ENCODE measurements around the gene NUDT3. TPM values are rescaled to one million over a fixed set of nuclear protein-coding genes. Genes with fewer than 3 reads are reported as not detected.

The NUDT3 gene
- total RNA-seq, 1 experiment from 2014 or later = 25.2 TPM

GRCh38 chr6:34319471-34319885 lies 73.0 kb downstream of the NUDT3 start:
- DNase-seq (ENCODE audit: low read depth, low spot score) (no peak), ATAC-seq (0 out of 2 replicates have a peak, but pooled peaks have one; percentile 9)
- H3K4me3 ChIP-seq (replicated peaks in 1 of 2; ENCODE audit: low read depth in 1 of 2, low read length in 2 of 2) = no peak overlapping the region
- H4K20me1 ChIP-seq (ENCODE audit: insufficient read depth) = peaks cover 4% of the 10 kb centered on the region; the same call in 1 of the 2 replicates
- H3K4me1 ChIP-seq (ENCODE audit: control insufficient read depth in 1 of 2, insufficient read depth in 2 of 2, low read length in 2 of 2) = peaks cover 7 to 11% of the 10 kb centered on the region in 2 experiments; a peak in 2 of 4 replicates
- no peak for TF ChIP-seq ATF3 (IDR thresholded peaks at IDR 0.05)
- no peak for TF ChIP-seq TCF7L2 (IDR thresholded peaks at IDR 0.05; ENCODE audit: borderline replicate concordance, extremely low read depth, insufficient read depth, insufficient read length)
- no peak for TF ChIP-seq EGR1 (IDR thresholded peaks at IDR 0.05; ENCODE audit: low read depth)
- TF ChIP-seq EZH2phosphoT487 (IDR thresholded peaks at IDR 0.05; ENCODE audit: borderline replicate concordance) = no peak
- TF ChIP-seq FOSL1 (IDR thresholded peaks at IDR 0.05; ENCODE audit: low read depth) = no peak
- no peak for TF ChIP-seq SRF (IDR thresholded peaks at IDR 0.05; ENCODE audit: low read depth)
- TF ChIP-seq ZFX (IDR thresholded peaks at IDR 0.05) = no peak
- TF ChIP-seq CBX3 (IDR thresholded peaks at IDR 0.05; ENCODE audit: low read depth) = no peak
- TF ChIP-seq ZBTB33 (IDR thresholded peaks at IDR 0.05; ENCODE audit: extremely low read depth, insufficient replicate concordance, low read length) = no peak
- TF ChIP-seq REST (IDR thresholded peaks at IDR 0.05; ENCODE audit: low read depth) = no peak
- TF ChIP-seq ELF1 (IDR thresholded peaks at IDR 0.05; ENCODE audit: borderline replicate concordance, low read depth) = no peak
- TF ChIP-seq YY1 (IDR thresholded peaks at IDR 0.05; ENCODE audit: extremely low read depth, insufficient replicate concordance, low read depth, low read length) = no peak
- TF ChIP-seq SIN3A (IDR thresholded peaks at IDR 0.05; ENCODE audit: low read depth) = no peak
- no peak for TF ChIP-seq MAX (IDR thresholded peaks at IDR 0.05)
- no peak for TF ChIP-seq JUND (IDR thresholded peaks at IDR 0.05)
- no peak for TF ChIP-seq SP1 (IDR thresholded peaks at IDR 0.05; ENCODE audit: low read depth)
- TF ChIP-seq CEBPB (IDR thresholded peaks at IDR 0.05; ENCODE audit: low read depth) = no peak
- TF ChIP-seq CTCF (IDR thresholded peaks at IDR 0.05 in 2 of 3, conservative IDR thresholded peaks at IDR 0.05 in 1 of 3; ENCODE audit: borderline replicate concordance in 1 of 3, insufficient read depth in 1 of 3, low read depth in 2 of 3, low read length in 2 of 3) = no peak
- H3K9me3 ChIP-seq (ENCODE audit: control insufficient read depth in 1 of 2, insufficient read depth in 1 of 2, low read depth in 1 of 2, low read length in 2 of 2) = no peaks in the 10 kb centered on the region
- peak overlapping the region; percentile 21; the same call in 1 of the 2 replicates for H3K4me2 ChIP-seq (ENCODE audit: low read length)
- H3K9me2 ChIP-seq (ENCODE audit: insufficient read depth) = no peaks in the 10 kb centered on the region
- ChIA-PET CTCF (no interaction called here), POLR2A (no interaction called here), RAD21 (ENCODE audit: low non-redundant PET in 1 of 2, low total read pairs in 2 of 2, uncharacterized antibody in 2 of 2, unreplicated experiment in 2 of 2) (no interaction called here)
- no peaks in the 10 kb centered on the region for H3K27me3 ChIP-seq (ENCODE audit: insufficient read depth, low read length)
- no peak overlapping the region for H2AFZ ChIP-seq (ENCODE audit: low read depth, low read length, poor library complexity, severe bottlenecking)
- no peaks in the 10 kb centered on the region for H3K36me3 ChIP-seq (ENCODE audit: control insufficient read depth in 1 of 2, insufficient read depth in 2 of 2, low read length in 2 of 2)
- H3K27ac ChIP-seq (ENCODE audit: low read depth, low read length) = no peak overlapping the region
- H3K79me2 ChIP-seq (ENCODE audit: insufficient read depth, low read length) = peaks cover 80% of the 10 kb centered on the region
- no peak overlapping the region for H3K9ac ChIP-seq (ENCODE audit: low read length)
- no TSS peak for BruUV-seq (replicated peaks)
- intact Hi-C loops (cut with micrococcal nuclease) = no loop called here

Measured in HCT116 (cell line).